HFFc6 (cell line): ENCODE data around the gene GPC6. TPM values are rescaled to one million over a fixed set of nuclear protein-coding genes. Genes with fewer than 3 reads are reported as not detected.

Source experiments
- DNase-seq: peaks from one replicate; pipeline ENCODE4 v3.0.0-alpha.2; 2018
- H3K27ac Mint-ChIP-seq: 2 replicates; pipeline ENCODE4 v1.8.0; 2020; ENCODE audit warnings: mild to moderate bottlenecking, mixed read lengths
- H3K27me3 Mint-ChIP-seq: 2 replicates; pipeline ENCODE4 v1.8.0; 2021; ENCODE audit warnings: mild to moderate bottlenecking, moderate library complexity, mixed read lengths; ENCODE audit not compliant: insufficient read depth
- H3K36me3 Mint-ChIP-seq: 2 replicates; pipeline ENCODE4 v1.8.0; 2021; ENCODE audit warnings: low read depth, mixed read lengths
- H3K4me1 Mint-ChIP-seq: 2 replicates; pipeline ENCODE4 v1.8.0; 2020; ENCODE audit warnings: low read depth, mixed read lengths
- H3K4me3 Mint-ChIP-seq: 2 replicates; pipeline ENCODE4 v1.8.0; 2020; ENCODE audit warnings: mild to moderate bottlenecking, moderate library complexity, mixed read lengths
- H3K9me3 Mint-ChIP-seq: 2 replicates; pipeline ENCODE4 v1.8.0; 2020; ENCODE audit warnings: mild to moderate bottlenecking, mixed read lengths
- total RNA-seq, 6 experiments: library from RNA; stranded (reverse); fragmentation: NEBNext Ultra II Directional; extraction: Animal tissue kit (Norgen Biotek cat#: 25700); gene quantifications; 2 replicates in 1 of 6; 3 replicates in 5 of 6; pipeline ENCODE4 v1.2.3, GENCODE V29; 2021
- TF ChIP-seq, protein P1 (sequence below): fragments of 200-600 bp; sonication (generic); IDR thresholded peaks from 2 replicates; pipeline ENCODE4 v1.5.0; 2021; ENCODE audit warnings: antibody characterized with exemption, mild to moderate bottlenecking

The GPC6 gene
- total RNA-seq, 6 experiments from 2014 or later = 3.0 to 5.3 (median 4.4) TPM

DNA sequence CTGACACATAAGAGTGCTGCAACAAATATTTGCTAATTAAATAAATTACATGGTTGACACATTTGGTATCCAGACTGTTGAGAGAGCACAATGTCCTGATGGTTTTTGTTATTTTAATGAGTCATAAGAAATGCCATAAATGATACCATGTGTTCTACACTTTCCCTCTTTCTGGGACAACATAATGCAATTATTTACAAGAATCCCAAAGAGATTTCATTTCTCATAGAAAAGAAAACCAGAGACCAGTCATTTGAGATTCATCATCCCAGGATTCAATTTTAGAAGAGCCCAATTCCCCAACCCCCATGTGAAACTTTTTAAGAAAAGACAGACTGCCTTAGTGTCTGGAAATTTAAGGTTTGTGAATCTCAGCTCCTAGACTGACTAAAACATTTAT lies 853.3 kb downstream of the GPC6 start:
- no peak for DNase-seq
- Mint-ChIP-seq H3K36me3 (no peaks in the 10 kb centered on the region), H3K27me3 (no peaks in the 10 kb centered on the region; the same call in 1 of the 2 replicates), H3K4me1 (peaks cover 9% of the 10 kb centered on the region), H3K9me3 (no peaks in the 10 kb centered on the region), H3K27ac (no peak overlapping the region), H3K4me3 (no peak overlapping the region)
- TF ChIP-seq, protein P1, sequence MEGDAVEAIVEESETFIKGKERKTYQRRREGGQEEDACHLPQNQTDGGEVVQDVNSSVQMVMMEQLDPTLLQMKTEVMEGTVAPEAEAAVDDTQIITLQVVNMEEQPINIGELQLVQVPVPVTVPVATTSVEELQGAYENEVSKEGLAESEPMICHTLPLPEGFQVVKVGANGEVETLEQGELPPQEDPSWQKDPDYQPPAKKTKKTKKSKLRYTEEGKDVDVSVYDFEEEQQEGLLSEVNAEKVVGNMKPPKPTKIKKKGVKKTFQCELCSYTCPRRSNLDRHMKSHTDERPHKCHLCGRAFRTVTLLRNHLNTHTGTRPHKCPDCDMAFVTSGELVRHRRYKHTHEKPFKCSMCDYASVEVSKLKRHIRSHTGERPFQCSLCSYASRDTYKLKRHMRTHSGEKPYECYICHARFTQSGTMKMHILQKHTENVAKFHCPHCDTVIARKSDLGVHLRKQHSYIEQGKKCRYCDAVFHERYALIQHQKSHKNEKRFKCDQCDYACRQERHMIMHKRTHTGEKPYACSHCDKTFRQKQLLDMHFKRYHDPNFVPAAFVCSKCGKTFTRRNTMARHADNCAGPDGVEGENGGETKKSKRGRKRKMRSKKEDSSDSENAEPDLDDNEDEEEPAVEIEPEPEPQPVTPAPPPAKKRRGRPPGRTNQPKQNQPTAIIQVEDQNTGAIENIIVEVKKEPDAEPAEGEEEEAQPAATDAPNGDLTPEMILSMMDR = no peak

DNA sequence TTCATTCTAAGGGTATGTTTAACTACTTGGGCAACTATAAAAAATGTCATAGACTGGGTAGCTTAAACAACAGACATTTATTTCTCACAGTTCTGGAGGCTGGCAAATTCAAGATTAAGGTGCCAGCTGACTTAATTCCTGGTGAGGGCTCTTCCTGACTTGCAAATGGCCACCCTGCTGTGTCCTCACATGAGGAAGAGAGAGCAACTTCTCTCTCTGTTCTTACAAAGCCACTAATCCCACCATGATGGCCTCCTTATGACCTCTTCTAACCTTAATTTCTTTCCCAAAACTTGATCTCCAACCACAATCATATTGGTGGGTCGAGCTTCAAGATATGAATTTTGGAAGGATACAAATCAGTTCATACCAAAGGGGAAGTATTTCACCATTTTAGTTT lies 853.9 kb downstream of the GPC6 start:
- H3K27me3 Mint-ChIP-seq = no peaks in the 10 kb centered on the region; the same call in 1 of the 2 replicates
- H3K27ac Mint-ChIP-seq = no peak overlapping the region
- H3K9me3 Mint-ChIP-seq = no peaks in the 10 kb centered on the region
- H3K4me3 Mint-ChIP-seq = no peak overlapping the region
- H3K36me3 Mint-ChIP-seq = no peaks in the 10 kb centered on the region
- TF ChIP-seq, protein P1 = no peak
- peaks cover 9% of the 10 kb centered on the region for H3K4me1 Mint-ChIP-seq
- DNase-seq = no peak

DNA sequence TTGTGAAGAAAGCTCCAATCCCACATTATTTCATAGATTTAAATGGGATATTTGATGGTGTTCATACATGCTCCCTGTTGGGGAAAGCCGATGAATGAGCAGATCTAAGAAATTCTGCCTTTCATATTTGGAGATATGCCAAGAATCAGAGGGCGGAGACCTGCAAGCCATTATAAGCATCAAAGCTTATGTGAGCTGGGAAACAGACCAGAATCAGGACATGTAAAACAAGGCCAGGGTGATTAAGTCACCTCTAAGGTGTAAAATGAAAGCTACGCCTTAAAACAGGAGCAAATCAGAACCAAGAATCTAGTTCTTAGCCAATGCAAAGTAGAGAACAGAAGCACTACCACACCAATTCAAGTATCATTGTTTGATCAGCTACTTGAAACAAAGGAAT lies 860.5 kb downstream of the GPC6 start:
- no peaks in the 10 kb centered on the region for H3K9me3 Mint-ChIP-seq
- no peak overlapping the region for H3K4me3 Mint-ChIP-seq
- DNase-seq = no peak
- TF ChIP-seq, protein P1 = no peak
- H3K27me3 Mint-ChIP-seq = no peaks in the 10 kb centered on the region; the same call in 1 of the 2 replicates
- no peak overlapping the region for H3K27ac Mint-ChIP-seq
- H3K4me1 Mint-ChIP-seq = no peaks in the 10 kb centered on the region
- no peaks in the 10 kb centered on the region for H3K36me3 Mint-ChIP-seq

DNA sequence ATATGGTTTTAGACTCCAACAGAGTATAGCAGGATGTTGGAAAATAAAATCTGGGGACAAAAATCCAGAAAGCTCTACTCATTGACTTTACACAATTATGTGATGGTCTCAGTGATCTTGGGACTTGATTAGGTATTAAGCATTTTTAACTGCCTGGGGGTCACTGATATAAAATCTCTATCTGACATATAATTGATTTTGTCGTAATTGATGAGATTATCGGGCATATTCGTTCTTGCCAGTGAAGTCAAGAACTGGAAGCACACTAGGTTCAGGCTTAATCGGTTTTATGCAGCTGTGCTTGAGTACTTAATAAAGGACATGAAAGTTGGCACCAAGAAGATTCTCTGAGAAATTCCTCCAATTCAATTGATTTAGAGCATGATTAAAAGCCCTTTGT lies 862.1 kb downstream of the GPC6 start:
- TF ChIP-seq, protein P1 = no peak
- H3K36me3 Mint-ChIP-seq = peaks cover 4% of the 10 kb centered on the region; the same call in 1 of the 2 replicates
- no peak overlapping the region for H3K27ac Mint-ChIP-seq
- peaks cover 2% of the 10 kb centered on the region; the same call in 1 of the 2 replicates for H3K4me1 Mint-ChIP-seq
- H3K9me3 Mint-ChIP-seq = peaks cover 9% of the 10 kb centered on the region
- DNase-seq = no peak
- no peak overlapping the region for H3K4me3 Mint-ChIP-seq
- H3K27me3 Mint-ChIP-seq = no peaks in the 10 kb centered on the region

DNA sequence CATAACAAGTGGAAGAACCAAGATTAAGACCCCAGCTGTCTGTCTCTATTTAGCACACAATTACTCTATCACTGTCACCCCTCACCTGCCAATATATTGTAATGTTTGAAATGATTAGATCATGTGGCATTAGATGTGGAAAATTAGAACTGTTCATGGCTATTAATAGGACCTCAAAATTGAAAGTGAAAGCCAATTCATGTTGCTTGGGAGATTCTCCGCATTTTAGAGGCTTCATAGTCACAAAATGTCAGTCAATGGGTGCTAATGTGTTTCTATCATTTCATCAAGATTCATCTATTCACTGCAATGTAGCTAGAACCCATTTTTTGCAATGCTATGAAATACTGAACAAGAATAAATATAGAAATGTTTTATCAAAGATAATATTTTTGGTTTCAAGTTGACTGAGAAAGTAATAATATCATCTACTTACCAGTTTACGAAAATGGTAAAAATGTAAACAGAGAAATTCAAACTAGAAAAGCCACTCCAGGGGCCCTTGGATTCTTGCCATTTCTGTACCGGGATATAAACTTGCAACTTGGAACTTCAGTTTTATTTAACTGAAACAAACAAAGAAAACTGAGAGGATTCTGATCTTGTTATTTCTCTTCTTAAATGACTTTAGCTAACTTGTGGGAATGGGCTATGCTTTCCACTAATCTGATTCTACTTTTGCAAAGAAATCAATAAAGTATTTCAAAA lies 864.3 kb downstream of the GPC6 start:
- DNase-seq = no peak
- Mint-ChIP-seq H3K4me3 (no peak overlapping the region), H3K9me3 (peaks cover 9% of the 10 kb centered on the region), H3K4me1 (peaks cover 7% of the 10 kb centered on the region; the same call in 1 of the 2 replicates), H3K36me3 (peaks cover 4% of the 10 kb centered on the region; the same call in 1 of the 2 replicates), H3K27me3 (no peaks in the 10 kb centered on the region), H3K27ac (no peak overlapping the region)
- TF ChIP-seq, protein P1 = no peak
